Measurements from ENCODE around the gene HTRA1.

- TF ChIP-seq CTCF (IDR thresholded peaks at IDR 0.05) = no peak
- TF ChIP-seq EZH2 (IDR thresholded peaks at IDR 0.05) = no peak
- no peak for TF ChIP-seq EZH2phosphoT487 (IDR thresholded peaks at IDR 0.05)
These were observed 14.4 kb downstream of the HTRA1 start for GRCh38 chr10:122475591-122476332.

All from neural progenitor cell (in vitro differentiated cells).